GM12878 (cell line): ENCODE measurements around the gene GALNT9.

Experiments used
- POLR2A ChIP-seq: IDR thresholded peaks from 2 replicates; pipeline ENCODE4 v1.6.1; 2011; ENCODE audit warnings: low read depth, mild to moderate bottlenecking, low read length
- POLR2AphosphoS2 ChIP-seq: IDR thresholded peaks from 2 replicates; pipeline ENCODE4 v1.6.1; 2011; ENCODE audit warnings: low read depth, mild to moderate bottlenecking, low read length, improper control_type of control experiment, moderate library complexity
- SREBF1 ChIP-seq: IDR thresholded peaks from 2 replicates; pipeline ENCODE4 v1.6.1; 2012; ENCODE audit warnings: mild to moderate bottlenecking, low read length
- ZZZ3 ChIP-seq: IDR thresholded peaks from 2 replicates; pipeline ENCODE4 v1.6.1; 2011; ENCODE audit warnings: low read depth; ENCODE audit not compliant: control insufficient read depth, insufficient read length
- TF ChIP-seq, protein P1 (sequence below): fragments of 450-650 bp; IDR thresholded peaks from 2 replicates; pipeline ENCODE4 v1.6.1; 2017; ENCODE audit warnings: mild to moderate bottlenecking
- TF ChIP-seq, protein P2 (sequence below), 3 experiments: IDR thresholded peaks in 2 of 3; conservative IDR thresholded peaks in 1 of 3; 2 replicates each; pipeline ENCODE4 v1.5.1; 2011; ENCODE audit warnings: low read depth in 3 of 3, low read length in 3 of 3, mild to moderate bottlenecking in 3 of 3, control low read depth in 2 of 3, moderate library complexity in 2 of 3, inconsistent platforms in 1 of 3, mixed read lengths in 1 of 3; ENCODE audit not compliant: control insufficient read depth in 2 of 3, insufficient read depth in 1 of 3; ENCODE audit errors: extremely low read depth in 1 of 3

DNA sequence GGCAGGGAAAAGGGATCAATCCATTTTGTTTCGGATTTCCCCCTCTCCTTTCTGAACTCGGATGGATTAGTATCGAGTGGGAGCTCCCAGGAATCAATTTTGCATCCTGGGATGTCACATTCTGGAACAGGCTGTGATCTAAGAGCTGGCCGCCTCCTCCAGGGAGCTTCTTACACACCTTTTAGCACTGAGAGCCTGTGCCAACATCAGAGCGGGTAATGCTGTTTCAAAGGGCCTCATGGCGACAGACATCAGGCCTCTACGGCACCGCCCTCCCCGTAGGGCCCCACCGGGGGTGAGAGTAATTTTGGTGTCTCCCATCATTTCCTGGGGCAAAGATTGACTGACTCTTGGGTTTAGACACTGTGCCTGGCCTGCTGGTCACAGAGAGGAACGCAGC, 2.7 kb downstream of the GALNT9 start:
- TF ChIP-seq ZZZ3 (no peak), POLR2A (no peak), SREBF1 (no peak), POLR2AphosphoS2 (no peak)
- TF ChIP-seq, protein P1, sequence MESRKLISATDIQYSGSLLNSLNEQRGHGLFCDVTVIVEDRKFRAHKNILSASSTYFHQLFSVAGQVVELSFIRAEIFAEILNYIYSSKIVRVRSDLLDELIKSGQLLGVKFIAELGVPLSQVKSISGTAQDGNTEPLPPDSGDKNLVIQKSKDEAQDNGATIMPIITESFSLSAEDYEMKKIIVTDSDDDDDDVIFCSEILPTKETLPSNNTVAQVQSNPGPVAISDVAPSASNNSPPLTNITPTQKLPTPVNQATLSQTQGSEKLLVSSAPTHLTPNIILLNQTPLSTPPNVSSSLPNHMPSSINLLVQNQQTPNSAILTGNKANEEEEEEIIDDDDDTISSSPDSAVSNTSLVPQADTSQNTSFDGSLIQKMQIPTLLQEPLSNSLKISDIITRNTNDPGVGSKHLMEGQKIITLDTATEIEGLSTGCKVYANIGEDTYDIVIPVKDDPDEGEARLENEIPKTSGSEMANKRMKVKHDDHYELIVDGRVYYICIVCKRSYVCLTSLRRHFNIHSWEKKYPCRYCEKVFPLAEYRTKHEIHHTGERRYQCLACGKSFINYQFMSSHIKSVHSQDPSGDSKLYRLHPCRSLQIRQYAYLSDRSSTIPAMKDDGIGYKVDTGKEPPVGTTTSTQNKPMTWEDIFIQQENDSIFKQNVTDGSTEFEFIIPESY: no peak
- TF ChIP-seq, protein P2, sequence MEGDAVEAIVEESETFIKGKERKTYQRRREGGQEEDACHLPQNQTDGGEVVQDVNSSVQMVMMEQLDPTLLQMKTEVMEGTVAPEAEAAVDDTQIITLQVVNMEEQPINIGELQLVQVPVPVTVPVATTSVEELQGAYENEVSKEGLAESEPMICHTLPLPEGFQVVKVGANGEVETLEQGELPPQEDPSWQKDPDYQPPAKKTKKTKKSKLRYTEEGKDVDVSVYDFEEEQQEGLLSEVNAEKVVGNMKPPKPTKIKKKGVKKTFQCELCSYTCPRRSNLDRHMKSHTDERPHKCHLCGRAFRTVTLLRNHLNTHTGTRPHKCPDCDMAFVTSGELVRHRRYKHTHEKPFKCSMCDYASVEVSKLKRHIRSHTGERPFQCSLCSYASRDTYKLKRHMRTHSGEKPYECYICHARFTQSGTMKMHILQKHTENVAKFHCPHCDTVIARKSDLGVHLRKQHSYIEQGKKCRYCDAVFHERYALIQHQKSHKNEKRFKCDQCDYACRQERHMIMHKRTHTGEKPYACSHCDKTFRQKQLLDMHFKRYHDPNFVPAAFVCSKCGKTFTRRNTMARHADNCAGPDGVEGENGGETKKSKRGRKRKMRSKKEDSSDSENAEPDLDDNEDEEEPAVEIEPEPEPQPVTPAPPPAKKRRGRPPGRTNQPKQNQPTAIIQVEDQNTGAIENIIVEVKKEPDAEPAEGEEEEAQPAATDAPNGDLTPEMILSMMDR (IDR thresholded peaks at IDR 0.05 in 2 of 3, conservative IDR thresholded peaks at IDR 0.05 in 1 of 3; ENCODE audit: control insufficient read depth in 2 of 3, extremely low read depth in 1 of 3, insufficient read depth in 1 of 3, low read depth in 3 of 3, low read length in 3 of 3): no peak
